H1 (cell line): ENCODE results near the gene GUCY2F. TPM values are rescaled to one million over a fixed set of nuclear protein-coding genes. Genes with fewer than 3 reads are reported as not detected.

ENCODE experiments used
- CTCF ChIA-PET: fragments of 300-600 bp; sonication (Branson Sonifier 250); formaldehyde crosslinking; loops from one replicate; lab custom pipeline; 2021; ENCODE audit not compliant: partially characterized antibody; lab: Charles Lee
- POLR2A ChIA-PET: fragments of 300-600 bp; sonication (Branson Sonifier 250); formaldehyde crosslinking; loops from one replicate; lab custom pipeline; 2021; ENCODE audit warnings: inconsistent platforms; ENCODE audit not compliant: partially characterized antibody; lab: Charles Lee
- DNase-seq, 2 experiments: peaks; one replicate each; pipeline versions ENCODE4 v3.0.0 to v3.0.0-alpha.2; 2010 to 2022; ENCODE audit warnings: low spot score in 2 of 2, low read depth in 1 of 2, mixed read lengths in 1 of 2
- FAIRE-seq: peaks from 2 replicates; lab custom pipeline; 2011; peaks lifted over from hg19 to GRCh38; lab: Jason Lieb, UNC
- H2AFZ ChIP-seq: 2 replicates; pipeline ENCODE4 v1.8.1; 2012; ENCODE audit warnings: low read length, inconsistent platforms
- H2AK5ac ChIP-seq: 2 replicates; pipeline ENCODE4 v1.6.1; 2013; ENCODE audit warnings: low read depth, low read length
- H2BK120ac ChIP-seq: replicated peaks from 2 replicates; pipeline ENCODE3; 2013; ENCODE audit warnings: low read depth, low read length, inconsistent platforms
- H2BK12ac ChIP-seq: 2 replicates; pipeline ENCODE4 v1.6.1; 2013; ENCODE audit warnings: low read depth, low read length
- H2BK15ac ChIP-seq: 2 replicates; pipeline ENCODE4 v1.6.1; 2013; ENCODE audit warnings: low read length
- H2BK20ac ChIP-seq: 2 replicates; pipeline ENCODE4 v1.6.1; 2013; ENCODE audit warnings: low read length
- H2BK5ac ChIP-seq: 2 replicates; pipeline ENCODE4 v1.6.1; 2013; ENCODE audit warnings: low read depth, low read length
- H3K14ac ChIP-seq: 2 replicates; pipeline ENCODE4 v1.6.1; 2013; ENCODE audit warnings: inconsistent platforms; ENCODE audit not compliant: insufficient read length
- H3K18ac ChIP-seq: 2 replicates; pipeline ENCODE4 v1.6.1; 2013; ENCODE audit warnings: low read length; ENCODE audit errors: extremely low read depth
- H3K23ac ChIP-seq: 2 replicates; pipeline ENCODE4 v1.6.1; 2013; ENCODE audit warnings: inconsistent platforms; ENCODE audit not compliant: insufficient read length
- H3K23me2 ChIP-seq: 2 replicates; pipeline ENCODE4 v1.6.1; 2013; ENCODE audit warnings: low read depth, low read length
- H3K27ac ChIP-seq: 2 replicates; pipeline ENCODE4 v1.6.1; 2011; ENCODE audit warnings: low read depth, low read length, inconsistent platforms
- H3K27me3 ChIP-seq, 4 experiments: replicated peaks in 1 of 4; 1 replicate in 1 of 4; 2 replicates in 3 of 4; pipeline versions ENCODE4 v1.6.1 to v1.8.1; 2011 to 2013; ENCODE audit warnings: low read length in 3 of 4, mild to moderate bottlenecking in 3 of 4, inconsistent platforms in 2 of 4, mixed read lengths in 2 of 4, moderate library complexity in 1 of 4; ENCODE audit not compliant: control insufficient read depth in 3 of 4, insufficient read depth in 3 of 4; ENCODE audit errors: extremely low read depth in 1 of 4
- H3K36me3 ChIP-seq, 4 experiments: 2 replicates each; pipeline versions ENCODE4 v1.6.1 to v1.8.1; 2011 to 2013; ENCODE audit warnings: mild to moderate bottlenecking in 4 of 4, low read length in 3 of 4, moderate library complexity in 2 of 4, control low read depth in 1 of 4, inconsistent platforms in 1 of 4; ENCODE audit not compliant: insufficient read depth in 4 of 4, control insufficient read depth in 2 of 4
- H3K4ac ChIP-seq: replicated peaks from 2 replicates; pipeline ENCODE3; 2013; ENCODE audit warnings: low read length, low read depth, mixed read lengths, inconsistent platforms; ENCODE audit not compliant: insufficient read length
- H3K4me1 ChIP-seq, 4 experiments: replicated peaks in 1 of 4; 1 replicate in 1 of 4; 2 replicates in 3 of 4; pipeline versions ENCODE4 v1.6.1 to v1.8.1; 2011 to 2013; ENCODE audit warnings: low read length in 3 of 4, inconsistent platforms in 2 of 4, mixed read lengths in 1 of 4; ENCODE audit not compliant: insufficient read depth in 4 of 4, control insufficient read depth in 3 of 4
- H3K4me2 ChIP-seq, 2 experiments: 2 replicates each; pipeline versions ENCODE4 v1.6.1 to v1.8.1; 2011 to 2013; ENCODE audit warnings: low read depth in 2 of 2, low read length in 2 of 2, control low read depth in 1 of 2, inconsistent platforms in 1 of 2, mild to moderate bottlenecking in 1 of 2; ENCODE audit not compliant: insufficient read depth in 1 of 2
- H3K4me3 ChIP-seq, 4 experiments: fragments of 200-600, 300-600 bp in 1 of 4; sonication (generic), shearing (Covaris generic), sonication (Bioruptor Twin) in 1 of 4; 2 replicates each; pipeline versions ENCODE4 v1.5.1 to v1.8.1; 2011 to 2016; ENCODE audit warnings: low read length in 4 of 4, low read depth in 3 of 4, control low read depth in 2 of 4, inconsistent platforms in 2 of 4, mild to moderate bottlenecking in 2 of 4, mixed read lengths in 1 of 4, moderate library complexity in 1 of 4; ENCODE audit not compliant: insufficient read depth in 2 of 4; ENCODE audit errors: extremely low read depth in 1 of 4
- H3K56ac ChIP-seq: replicated peaks from 2 replicates; pipeline ENCODE3; 2013; ENCODE audit warnings: low read depth, mild to moderate bottlenecking, mixed read lengths, low read length, inconsistent platforms; ENCODE audit not compliant: insufficient read length
- H3K79me1 ChIP-seq: 2 replicates; pipeline ENCODE4 v1.6.1; 2013; ENCODE audit warnings: low read depth, low read length, control low read depth
- H3K79me2 ChIP-seq, 2 experiments: 2 replicates each; pipeline versions ENCODE4 v1.6.1 to v1.8.1; 2012 to 2013; ENCODE audit warnings: low read length in 2 of 2, mild to moderate bottlenecking in 2 of 2, inconsistent platforms in 1 of 2; ENCODE audit not compliant: insufficient read depth in 2 of 2, control insufficient read depth in 1 of 2
- H3K9ac ChIP-seq, 4 experiments: replicated peaks in 1 of 4; 1 replicate in 1 of 4; 2 replicates in 3 of 4; pipeline versions ENCODE4 v1.6.1 to v1.8.1; 2011 to 2013; ENCODE audit warnings: low read depth in 3 of 4, low read length in 3 of 4, control low read depth in 2 of 4, mild to moderate bottlenecking in 2 of 4, moderate library complexity in 2 of 4, inconsistent platforms in 1 of 4; ENCODE audit errors: extremely low read depth in 1 of 4
- H3K9me3 ChIP-seq, 2 experiments: 2 replicates each; pipeline versions ENCODE4 v1.6.1 to v1.8.1; 2012 to 2013; ENCODE audit warnings: mild to moderate bottlenecking in 2 of 2, moderate library complexity in 2 of 2, control low read depth in 1 of 2, inconsistent platforms in 1 of 2, low read depth in 1 of 2, low read length in 1 of 2, mixed read lengths in 1 of 2; ENCODE audit not compliant: insufficient read depth in 2 of 2
- H4K20me1 ChIP-seq, 2 experiments: replicated peaks in 1 of 2; 2 replicates each; pipeline versions ENCODE3 to v1.8.1; 2011 to 2013; ENCODE audit warnings: inconsistent platforms in 2 of 2, low read length in 2 of 2, mild to moderate bottlenecking in 1 of 2; ENCODE audit not compliant: insufficient read depth in 2 of 2, control insufficient read depth in 1 of 2
- H4K5ac ChIP-seq: 2 replicates; pipeline ENCODE4 v1.6.1; 2013; ENCODE audit warnings: low read length, low read depth, mixed read lengths, inconsistent platforms; ENCODE audit not compliant: insufficient read length
- H4K8ac ChIP-seq: 2 replicates; pipeline ENCODE4 v1.8.0; 2013; ENCODE audit warnings: mild to moderate bottlenecking, moderate library complexity, low read length, inconsistent platforms; ENCODE audit not compliant: insufficient read depth; ENCODE audit errors: extremely low read depth
- H4K91ac ChIP-seq: replicated peaks from 2 replicates; pipeline ENCODE3; 2013; ENCODE audit warnings: low read length, mixed read lengths, inconsistent platforms; ENCODE audit not compliant: insufficient read length
- CBX5 ChIP-seq: fragments of 300-800, 300-1000 bp; sonication (generic); IDR thresholded peaks from 2 replicates; pipeline ENCODE4 v1.7.1; 2016; ENCODE audit warnings: antibody characterized with exemption, low read length, low read depth
- FOSL1 ChIP-seq: IDR thresholded peaks from 2 replicates; pipeline ENCODE4 v1.6.1; 2011; ENCODE audit warnings: mild to moderate bottlenecking, low read depth, low read length, moderate library complexity; ENCODE audit not compliant: insufficient read depth
- NANOG ChIP-seq: IDR thresholded peaks from 2 replicates; pipeline ENCODE4 v1.6.1; 2011; ENCODE audit warnings: low read length, low read depth, mild to moderate bottlenecking, inconsistent platforms; ENCODE audit not compliant: insufficient read depth, poor library complexity, severe bottlenecking
- NRF1 ChIP-seq: IDR thresholded peaks from 2 replicates; pipeline ENCODE4 v1.6.1; 2011; ENCODE audit warnings: mild to moderate bottlenecking, low read depth, low read length, improper control_type of control experiment
- POLR2AphosphoS5 ChIP-seq: IDR thresholded peaks from 2 replicates; pipeline ENCODE4 v1.6.1; 2011; ENCODE audit warnings: low read depth, low read length
- RFX5 ChIP-seq: IDR thresholded peaks from 2 replicates; pipeline ENCODE4 v1.6.1; 2011; ENCODE audit warnings: low read depth, low read length, improper control_type of control experiment, borderline replicate concordance
- ZNF274 ChIP-seq: IDR thresholded peaks from 2 replicates; pipeline ENCODE4 v1.7.0; 2012; ENCODE audit warnings: low read length, borderline replicate concordance; ENCODE audit errors: extremely low read depth
- WGBS, 2 experiments: shearing (Covaris generic) in 1 of 2; methylation state at CpG; one replicate each; pipeline versions ENCODE4 v1.1.6 to v1.1.7; 2013 to 2015; ENCODE audit warnings: low lambda C conversion rate in 2 of 2, mixed read lengths in 2 of 2, inconsistent platforms in 1 of 2, low coverage in 1 of 2, missing lambda C conversion rate in 1 of 2; ENCODE audit not compliant: insufficient replicate concordance in 2 of 2, insufficient coverage in 1 of 2, insufficient read length in 1 of 2; ENCODE audit errors: extremely low coverage in 1 of 2, missing lambda C conversion rate in 1 of 2; 5-methylcytosine and 5-hydroxymethylcytosine counted together
- polyA plus RNA-seq, 7 experiments: library from polyadenylated mRNA; depleted of rRNA in 3 of 7; stranded (reverse) in 5 of 7; unstranded in 2 of 7; fragments of >200 nt in 5 of 7; fragments of 200-250 nt in 2 of 7; gene quantifications; 1 replicate in 5 of 7; 2 replicates in 1 of 7; 4 replicates in 1 of 7; pipeline versions ENCODE4 v1.2.1 to v1.2.3, GENCODE V29; 2011 to 2013; ENCODE audit warnings: missing spikeins in 2 of 7, mixed read lengths in 2 of 7
- total RNA-seq: library from RNA; stranded (reverse); fragmentation: NEBNext Ultra II Directional; extraction: Animal tissue kit (Norgen Biotek cat#: 25700); gene quantifications from 2 replicates; pipeline ENCODE4 v1.2.1, GENCODE V29; 2021

The GUCY2F gene
- total and polyA plus RNA-seq, 2 of the 8 experiments (the other 6 are each of a cell fraction or from before 2014, with no cell fraction given), result 0.02 TPM; not detected in 1

DNA sequence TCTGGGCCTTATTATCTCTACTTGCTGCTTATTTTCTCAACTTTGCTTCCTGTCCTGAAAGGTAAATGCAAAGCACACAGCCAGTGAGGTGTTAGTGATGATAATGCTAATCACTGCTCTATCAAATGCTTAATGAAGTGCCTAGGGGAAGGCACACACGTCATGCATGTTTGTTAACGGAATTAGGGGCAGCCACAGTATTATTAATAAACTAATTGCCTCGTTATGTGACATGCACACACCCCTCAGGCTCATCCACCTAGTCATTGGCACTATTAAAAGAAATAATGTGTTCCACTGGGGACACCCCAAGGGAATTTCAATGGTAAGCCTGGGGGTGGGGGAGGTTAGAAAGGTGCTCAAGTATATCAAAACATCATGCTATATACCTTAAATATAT, 125.2 kb downstream of the GUCY2F start:
- H2AK5ac ChIP-seq, result no peak overlapping the region
- H3K4me3 ChIP-seq, result no peak overlapping the region
- DNase-seq, result no peak
- TF ChIP-seq NANOG (no peak), POLR2AphosphoS5 (no peak), ZNF274 (no peak), FOSL1 (no peak), CBX5 (no peak), RFX5 (no peak), NRF1 (no peak)
- TF ChIP-seq, all 59 proteins: peak for 0
- Histone ChIP-seq H2BK15ac (no peak overlapping the region), H3K23ac (no peak overlapping the region), H2BK20ac (no peak overlapping the region), H2BK12ac (no peak overlapping the region), H3K9me3 (no peaks in the 10 kb centered on the region), H3K36me3 (no peaks in the 10 kb centered on the region), H3K27me3 (no peaks in the 10 kb centered on the region), H4K8ac (no peak overlapping the region), H3K27ac (no peak overlapping the region), H4K5ac (no peak overlapping the region), H3K56ac (no peak overlapping the region), H3K9ac (no peak overlapping the region), H3K4ac (no peak overlapping the region), H3K14ac (no peak overlapping the region), H3K23me2 (no peaks in the 10 kb centered on the region), H2BK120ac (no peak overlapping the region), H3K79me2 (no peaks in the 10 kb centered on the region), H4K20me1 (no peaks in the 10 kb centered on the region), H3K79me1 (no peaks in the 10 kb centered on the region), H4K91ac (no peak overlapping the region), H3K4me2 (no peak overlapping the region), H2BK5ac (no peak overlapping the region), H2AFZ (no peak overlapping the region), H3K4me1 (no peaks in the 10 kb centered on the region), H3K18ac (no peak overlapping the region)
- WGBS, 2 experiments, result 79% methylated on average over 3 of the region's 3 CpGs; no CpG with 5 or more reads in 1 of the 2 experiments
- no peak for FAIRE-seq
- POLR2A ChIA-PET, result no interaction called here
- CTCF ChIA-PET, result no interaction called here
